ENCODE data around the gene SPECC1. TPM values are rescaled to one million over a fixed set of nuclear protein-coding genes. Genes with fewer than 3 reads are reported as not detected.

SPECC1 gene
- total RNA-seq, 1 donor from 2014 or later, result 65.7 TPM

- H3K27ac Mint-ChIP-seq (ENCODE audit: unreplicated experiment), result no peak overlapping the region
- H3K4me1 Mint-ChIP-seq (ENCODE audit: unreplicated experiment), result peaks cover 4% of the 10 kb centered on the region
- DNase-seq (ENCODE audit: low spot score), result no peak
- no peak overlapping the region for H3K4me3 Mint-ChIP-seq (ENCODE audit: unreplicated experiment)
- peaks cover 8% of the 10 kb centered on the region for H3K27me3 Mint-ChIP-seq (ENCODE audit: unreplicated experiment)
- H3K9me3 Mint-ChIP-seq (ENCODE audit: unreplicated experiment), result no peaks in the 10 kb centered on the region
- no peaks in the 10 kb centered on the region for H3K36me3 Mint-ChIP-seq (ENCODE audit: low read depth, unreplicated experiment)
- TF ChIP-seq CTCF (IDR thresholded peaks at IDR 0.05; ENCODE audit: unreplicated experiment), result no peak
These were observed 83.2 kb downstream of the SPECC1 start for GRCh38 chr17:20092261-20092867.

GRCh38 chr17:20092973-20093626 lies 83.9 kb downstream of the SPECC1 start:
- TF ChIP-seq CTCF (IDR thresholded peaks at IDR 0.05; ENCODE audit: unreplicated experiment), result no peak
- Mint-ChIP-seq H3K36me3 (ENCODE audit: low read depth, unreplicated experiment) (no peaks in the 10 kb centered on the region), H3K27ac (ENCODE audit: unreplicated experiment) (no peak overlapping the region), H3K9me3 (ENCODE audit: unreplicated experiment) (no peaks in the 10 kb centered on the region), H3K27me3 (ENCODE audit: unreplicated experiment) (peaks cover 7% of the 10 kb centered on the region), H3K4me1 (ENCODE audit: unreplicated experiment) (peaks cover 3% of the 10 kb centered on the region), H3K4me3 (ENCODE audit: unreplicated experiment) (no peak overlapping the region)
- DNase-seq (ENCODE audit: low spot score), result no peak

GRCh38 chr17:20094777-20095176 lies 85.6 kb downstream of the SPECC1 start:
- peaks cover 7% of the 10 kb centered on the region for H3K27me3 Mint-ChIP-seq (ENCODE audit: unreplicated experiment)
- H3K36me3 Mint-ChIP-seq (ENCODE audit: low read depth, unreplicated experiment), result no peaks in the 10 kb centered on the region
- H3K4me1 Mint-ChIP-seq (ENCODE audit: unreplicated experiment), result peaks cover 3% of the 10 kb centered on the region
- no peaks in the 10 kb centered on the region for H3K9me3 Mint-ChIP-seq (ENCODE audit: unreplicated experiment)
- no peak for TF ChIP-seq CTCF (IDR thresholded peaks at IDR 0.05; ENCODE audit: unreplicated experiment)
- no peak overlapping the region for H3K27ac Mint-ChIP-seq (ENCODE audit: unreplicated experiment)
- no peak overlapping the region for H3K4me3 Mint-ChIP-seq (ENCODE audit: unreplicated experiment)
- DNase-seq (ENCODE audit: low spot score), result no peak

GRCh38 chr17:20095336-20096080 lies 86.3 kb downstream of the SPECC1 start:
- Mint-ChIP-seq H3K9me3 (ENCODE audit: unreplicated experiment) (no peaks in the 10 kb centered on the region), H3K27ac (ENCODE audit: unreplicated experiment) (no peak overlapping the region), H3K27me3 (ENCODE audit: unreplicated experiment) (peaks cover 7% of the 10 kb centered on the region), H3K36me3 (ENCODE audit: low read depth, unreplicated experiment) (no peaks in the 10 kb centered on the region), H3K4me1 (ENCODE audit: unreplicated experiment) (peaks cover 3% of the 10 kb centered on the region), H3K4me3 (ENCODE audit: unreplicated experiment) (no peak overlapping the region)
- no peak for TF ChIP-seq CTCF (IDR thresholded peaks at IDR 0.05; ENCODE audit: unreplicated experiment)
- DNase-seq (ENCODE audit: low spot score), result peak; percentile 60

- H3K9me3 Mint-ChIP-seq (ENCODE audit: unreplicated experiment), result no peaks in the 10 kb centered on the region
- no peak for DNase-seq (ENCODE audit: low spot score)
These were observed 87.3 kb downstream of the SPECC1 start for GRCh38 chr17:20096430-20096829.

More at GRCh38 chr17:20096430-20096829, 87.3 kb downstream of the SPECC1 start:
- H3K27me3 Mint-ChIP-seq (ENCODE audit: unreplicated experiment), result peaks cover 3% of the 10 kb centered on the region
- no peak for TF ChIP-seq CTCF (IDR thresholded peaks at IDR 0.05; ENCODE audit: unreplicated experiment)
- no peak overlapping the region for H3K27ac Mint-ChIP-seq (ENCODE audit: unreplicated experiment)
- H3K4me1 Mint-ChIP-seq (ENCODE audit: unreplicated experiment), result peaks cover 3% of the 10 kb centered on the region
- no peak overlapping the region for H3K4me3 Mint-ChIP-seq (ENCODE audit: unreplicated experiment)
- no peaks in the 10 kb centered on the region for H3K36me3 Mint-ChIP-seq (ENCODE audit: low read depth, unreplicated experiment)

Data from endothelial cell (in vitro differentiated cells).